HG03342 (cell line): ENCODE data around the gene KCNT1.

Source experiments
- ATAC-seq: cut with Tn5 transposase; IDR thresholded peaks from one replicate; pipeline ENCODE4 v1.9.1; 2021; ENCODE audit warnings: mild to moderate bottlenecking, moderate library complexity; ENCODE audit not compliant: unreplicated experiment

KCNT1 gene

GRCh38 chr9:135698767-135699166, 3.2 kb upstream of the KCNT1 start:
- ATAC-seq = no peak

- no peak for ATAC-seq
Observed at GRCh38 chr9:135699440-135699839, 2.5 kb upstream of the KCNT1 start, which contains the start of gene SOHLH1. SOHLH1 (minus strand) TSS chr9:135699481; CDS start chr9:135699467, 14 bp downstream.

DNA sequence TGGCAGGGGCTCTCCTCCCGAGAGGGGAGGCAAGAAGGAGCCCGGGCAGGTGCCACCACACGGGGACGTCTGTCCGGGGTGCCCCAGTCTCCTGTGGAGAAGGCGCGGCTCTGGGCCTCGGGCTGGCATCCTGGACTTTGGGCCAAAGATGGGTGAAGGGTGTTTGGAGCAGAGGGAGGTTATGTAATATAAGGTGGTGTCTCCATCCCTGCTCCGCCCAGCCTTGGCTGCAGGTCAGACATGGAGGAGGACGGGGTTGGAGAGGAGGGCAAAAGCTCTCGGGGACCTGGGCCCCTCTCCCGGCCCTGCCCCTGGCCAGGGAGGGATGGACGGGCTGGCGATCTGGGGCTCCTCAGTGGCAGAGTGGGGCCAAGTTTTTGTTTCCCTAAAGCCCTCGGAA, 1.5 kb upstream of the KCNT1 start:
- ATAC-seq = no peak

GRCh38 chr9:135701067-135701958, 672 bp upstream of the KCNT1 start:
- ATAC-seq = no peak

DNA sequence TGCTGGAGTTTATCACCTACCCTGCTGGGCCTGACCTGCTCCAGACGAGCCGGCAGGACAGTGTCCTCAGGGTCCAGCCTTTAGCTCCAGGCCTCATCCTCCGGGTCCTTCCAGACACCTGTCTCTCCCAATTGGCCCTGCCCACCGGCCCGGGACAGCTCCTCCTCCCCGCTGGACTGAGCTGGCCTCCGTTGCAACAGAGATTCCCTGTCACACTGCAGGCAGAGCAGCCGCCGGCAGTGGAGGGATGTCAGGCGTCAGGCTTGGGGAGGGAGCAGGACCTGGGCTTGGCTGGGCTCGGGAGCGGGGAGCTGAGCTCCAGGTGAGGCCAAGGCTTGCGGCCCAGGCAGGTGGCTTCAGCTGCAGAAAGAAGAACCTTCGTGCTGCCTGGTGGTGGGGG, 1.7 kb downstream of the KCNT1 start:
- ATAC-seq = no peak

DNA sequence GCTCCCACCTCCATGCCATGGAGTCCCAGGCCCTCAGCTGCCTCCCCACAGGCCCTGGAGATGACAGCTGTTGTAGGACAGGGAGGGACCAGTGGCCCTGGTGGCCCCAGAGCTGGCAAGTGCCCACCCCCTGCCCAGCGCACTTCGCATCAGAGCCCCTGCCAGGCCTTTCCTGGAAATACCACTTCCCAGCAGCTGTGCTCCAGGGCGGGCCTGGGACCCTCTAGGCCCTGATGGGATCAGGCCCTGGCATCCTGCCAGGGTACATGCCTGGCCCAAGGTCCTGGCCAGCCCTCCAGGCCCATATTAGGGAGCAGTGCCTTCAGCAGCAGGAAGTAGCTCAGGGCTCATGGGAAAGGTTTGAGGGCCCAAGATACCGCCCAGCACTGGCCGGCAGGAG, 2.5 kb downstream of the KCNT1 start:
- ATAC-seq = no peak

DNA sequence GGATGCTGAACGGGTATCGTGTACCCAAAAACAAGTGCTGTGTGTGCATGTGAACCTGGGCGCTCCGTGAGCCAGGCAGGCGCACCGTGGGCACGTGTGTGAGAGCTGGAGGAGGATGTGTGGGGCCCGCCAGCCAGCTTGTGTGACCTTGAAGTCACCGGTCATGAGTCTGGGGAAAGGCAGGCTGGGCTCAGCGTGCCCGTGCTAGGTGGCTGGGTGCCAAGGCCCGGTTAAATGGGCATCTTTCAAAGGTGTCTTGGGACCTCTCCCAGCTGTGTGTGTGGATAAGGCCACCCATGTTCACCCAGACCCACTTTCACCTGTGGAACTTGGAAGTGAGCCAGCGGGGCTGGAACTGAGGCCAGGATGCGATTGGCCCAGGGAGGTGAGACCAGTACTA, 3.4 kb downstream of the KCNT1 start:
- no peak for ATAC-seq

- no peak for ATAC-seq
Observed at GRCh38 chr9:135706288-135706687, 4.3 kb downstream of the KCNT1 start.

DNA sequence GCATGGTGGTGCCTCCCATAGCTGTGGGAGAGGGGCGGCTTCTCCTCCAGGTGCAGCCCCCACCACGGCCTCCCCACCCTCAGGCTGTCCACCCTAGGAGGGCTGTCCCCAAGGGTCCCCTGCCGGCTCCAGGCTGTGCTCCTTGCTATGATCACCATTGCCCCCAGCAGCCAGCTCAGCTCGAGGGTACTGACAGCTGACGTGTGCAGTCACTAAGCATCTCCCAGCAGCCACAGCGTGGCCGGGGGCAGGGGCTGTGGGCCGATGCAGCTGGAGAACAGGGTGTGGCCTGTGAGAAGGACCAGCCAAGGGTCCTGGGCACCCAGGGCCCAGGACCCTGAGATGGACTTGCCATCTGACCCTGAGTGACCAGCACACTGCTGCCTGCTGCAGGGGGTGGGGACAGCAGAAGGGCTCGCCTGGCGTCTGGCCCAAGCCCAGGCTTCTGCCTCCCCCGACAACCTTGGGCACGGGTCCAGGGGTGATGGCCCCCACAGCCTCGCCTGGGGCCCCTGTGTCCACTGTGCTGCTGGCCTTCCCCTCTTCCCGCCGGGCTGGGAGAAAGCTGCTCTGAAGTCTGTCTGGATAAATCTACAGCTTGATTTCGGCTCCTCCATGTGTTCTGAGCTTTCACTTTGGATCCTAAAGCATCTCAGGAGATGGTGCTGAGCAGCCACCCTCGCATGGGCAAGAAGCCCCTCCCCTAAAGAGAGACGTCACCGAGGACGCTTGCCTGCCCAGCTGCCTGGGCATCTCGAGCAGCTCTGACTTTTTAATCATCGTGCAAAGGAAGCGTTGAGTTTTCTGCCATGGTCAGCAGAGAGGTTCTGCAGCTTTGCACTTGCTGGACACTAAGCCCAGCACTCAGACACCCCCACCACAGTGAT, 5.5 kb downstream of the KCNT1 start:
- no peak for ATAC-seq

DNA sequence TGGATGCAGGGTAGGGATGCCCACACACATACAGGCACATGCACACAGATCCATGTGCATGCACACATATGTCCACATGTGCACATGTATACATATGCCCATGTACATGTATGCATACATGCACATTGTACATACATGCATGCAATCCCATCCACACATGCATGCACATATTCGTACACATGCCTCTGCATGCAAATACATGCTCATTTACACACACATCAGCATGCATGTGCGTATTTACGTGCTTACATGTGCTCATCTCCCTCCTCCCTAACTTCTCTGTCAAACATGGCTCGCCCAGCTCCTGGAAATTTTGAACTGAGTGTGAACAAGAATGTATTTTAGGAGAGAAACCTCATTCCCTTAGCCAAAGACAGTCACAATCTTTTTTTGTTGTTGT, 6.2 kb downstream of the KCNT1 start:
- no peak for ATAC-seq

- ATAC-seq = no peak
Observed at GRCh38 chr9:135711391-135711790, 9.4 kb downstream of the KCNT1 start.

DNA sequence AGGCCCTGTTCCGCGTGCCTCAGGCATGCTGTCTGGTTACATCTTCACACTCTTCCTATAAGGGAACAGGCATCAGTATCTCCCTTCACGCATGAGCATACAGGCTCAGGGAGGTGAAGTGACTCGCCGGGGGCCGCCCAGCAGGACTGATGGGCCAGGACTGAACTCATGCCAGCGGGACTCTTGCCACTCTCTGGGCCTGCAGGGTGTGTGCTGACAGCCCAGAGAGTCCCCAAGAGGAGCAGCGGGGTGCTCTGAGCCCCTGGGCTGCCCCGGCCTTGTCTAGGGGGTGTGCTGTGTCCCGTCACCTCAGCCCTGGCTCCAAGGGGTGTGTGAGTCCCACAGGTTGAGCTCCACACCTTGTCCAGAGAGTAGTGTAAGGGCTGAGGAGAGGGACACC, 9.9 kb downstream of the KCNT1 start:
- no peak for ATAC-seq

- no peak for ATAC-seq
Observed at GRCh38 chr9:135712613-135713295, 10.8 kb downstream of the KCNT1 start.

DNA sequence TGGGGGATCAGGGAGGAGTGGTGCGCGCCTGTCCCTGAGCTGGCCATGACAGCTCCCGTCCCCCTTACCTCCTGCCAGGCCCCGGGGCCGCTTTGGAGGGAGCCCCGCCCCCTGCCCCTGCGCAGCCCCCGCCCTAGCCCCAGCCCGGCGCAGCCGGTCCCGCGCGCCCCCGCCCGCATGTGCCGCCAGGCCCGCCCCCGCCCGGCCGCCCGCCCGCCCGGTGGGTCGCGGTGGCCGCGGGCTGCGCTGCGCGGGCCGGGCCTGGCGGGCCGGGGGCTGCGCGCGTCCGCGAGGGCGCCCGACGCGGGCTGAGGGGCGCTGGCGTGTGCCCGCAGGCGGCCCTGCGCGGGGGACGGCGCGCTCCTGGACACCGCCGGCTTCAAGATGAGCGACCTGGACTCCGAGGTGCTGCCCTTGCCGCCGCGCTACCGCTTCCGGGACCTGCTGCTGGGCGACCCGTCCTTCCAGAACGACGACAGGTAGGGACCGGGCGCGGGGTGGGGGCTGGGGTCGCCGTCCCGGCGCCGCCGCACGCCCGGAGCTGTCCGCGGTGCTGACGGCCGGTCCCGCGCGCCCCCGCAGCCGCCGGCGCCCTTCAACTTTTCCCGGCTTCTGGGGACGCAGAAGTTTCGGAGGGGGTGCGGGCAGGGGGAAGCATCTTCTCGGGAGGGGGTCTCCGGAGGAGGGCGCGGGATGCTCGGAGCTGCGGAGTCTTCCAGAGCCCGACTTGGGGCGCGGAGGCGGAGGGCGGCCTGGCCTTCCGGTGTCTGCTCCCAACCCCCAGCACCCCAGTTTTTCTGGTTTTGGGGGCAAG, 12.5 kb downstream of the KCNT1 start:
- no peak for ATAC-seq

GRCh38 chr9:135715056-135715595, 13.1 kb downstream of the KCNT1 start:
- ATAC-seq = no peak

DNA sequence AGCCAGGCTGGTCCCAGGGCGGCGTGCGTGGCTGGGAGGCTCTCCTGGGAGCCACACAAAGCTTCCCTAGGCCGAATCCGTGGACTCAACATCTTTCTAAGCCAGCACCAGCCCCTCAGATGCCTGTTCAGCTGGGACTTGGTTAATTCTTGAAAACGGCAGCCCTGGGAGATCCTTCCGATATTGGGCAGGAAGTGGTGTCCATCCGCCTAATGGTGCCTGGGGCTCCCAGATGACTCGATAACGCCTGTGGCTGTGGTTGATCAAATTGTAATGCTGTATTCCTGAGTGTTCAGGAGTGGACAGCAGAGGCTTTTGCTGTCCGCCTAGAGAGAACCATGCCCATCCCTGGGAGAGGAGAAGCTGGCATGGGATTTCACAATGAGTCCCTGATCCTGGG, 14.1 kb downstream of the KCNT1 start:
- no peak for ATAC-seq

- ATAC-seq = no peak
Observed at GRCh38 chr9:135717410-135717809, 15.4 kb downstream of the KCNT1 start.

DNA sequence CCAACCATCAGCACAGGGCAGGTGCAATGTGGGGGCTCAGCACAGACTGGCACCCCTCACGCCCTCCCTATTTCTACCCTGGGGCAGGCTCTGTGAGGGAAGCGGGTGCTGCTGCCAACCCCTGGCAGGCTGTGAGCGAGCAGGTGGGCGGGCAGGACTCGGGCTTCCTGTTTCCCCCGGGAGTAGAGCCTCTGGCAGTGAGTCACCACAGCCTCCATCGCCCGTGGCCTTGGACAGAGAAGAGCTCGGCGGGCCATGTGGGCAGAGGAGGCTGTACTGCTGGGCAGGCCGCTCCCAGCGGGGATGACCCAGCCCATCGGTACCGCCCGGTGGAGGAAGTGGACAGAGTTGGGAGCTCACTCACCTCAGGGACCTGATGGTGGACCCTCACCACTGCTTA, 16.6 kb downstream of the KCNT1 start:
- ATAC-seq = no peak

GRCh38 chr9:135719472-135719871, 17.5 kb downstream of the KCNT1 start:
- ATAC-seq = no peak

DNA sequence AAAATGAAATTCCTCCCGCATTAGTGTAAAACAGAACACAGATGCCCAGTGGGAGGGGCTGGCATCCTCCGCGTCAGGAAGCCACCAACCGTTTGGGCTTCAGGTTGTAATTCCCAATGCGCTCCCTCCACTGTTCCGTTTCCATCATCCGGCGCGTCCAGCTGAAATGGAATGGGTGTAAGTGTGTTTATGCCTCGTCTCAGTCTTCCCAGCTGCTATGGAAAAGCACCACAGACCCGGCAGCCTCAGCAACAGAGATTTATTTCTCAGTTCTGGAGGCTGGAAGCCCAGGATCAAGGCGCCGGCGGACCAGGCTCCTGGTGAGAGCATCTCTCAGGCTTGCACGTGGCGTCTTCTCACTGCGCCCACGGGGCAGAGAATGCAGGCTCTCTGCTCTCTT, 20.4 kb downstream of the KCNT1 start:
- no peak for ATAC-seq
